ENCODE data around the gene CLTCL1.
"Not testable (repeated sequence)": the region's sequence is repeated elsewhere in the genome, so short reads cannot be mapped to it uniquely, and the experiment has no call there.

The CLTCL1 gene

GRCh38 chr22:19176732-19177131 is 114.8 kb downstream of the CLTCL1 start:
- DNase-seq (ENCODE audit: low read depth in 4 of 4, low spot score in 1 of 4): no peak

- no peak for DNase-seq (ENCODE audit: low read depth in 4 of 4, low spot score in 1 of 4)
Observed at GRCh38 chr22:19176175-19176643, 115.3 kb downstream of the CLTCL1 start.

- DNase-seq (ENCODE audit: low read depth in 4 of 4, low spot score in 1 of 4): no peak
Observed at GRCh38 chr22:19175602-19176174, 115.8 kb downstream of the CLTCL1 start.

GRCh38 chr22:19175026-19175601 is 116.4 kb downstream of the CLTCL1 start:
- no peak for DNase-seq (ENCODE audit: low read depth in 4 of 4, low spot score in 1 of 4)

- DNase-seq (ENCODE audit: low read depth in 4 of 4, low spot score in 1 of 4): no peak
Observed at GRCh38 chr22:19174106-19175025, 117.2 kb downstream of the CLTCL1 start.

GRCh38 chr22:19173047-19174035 is 118.2 kb downstream of the CLTCL1 start:
- no peak for DNase-seq (ENCODE audit: low read depth in 4 of 4, low spot score in 1 of 4)

GRCh38 chr22:19172213-19173046 is 119.1 kb downstream of the CLTCL1 start:
- DNase-seq (ENCODE audit: low read depth in 4 of 4, low spot score in 1 of 4): no peak

- no peak for DNase-seq (ENCODE audit: low read depth in 4 of 4, low spot score in 1 of 4)
Observed at GRCh38 chr22:19169947-19170318, 121.6 kb downstream of the CLTCL1 start.

- DNase-seq (ENCODE audit: low read depth in 4 of 4, low spot score in 1 of 4): no peak
Observed at GRCh38 chr22:19169002-19169946, 122.2 kb downstream of the CLTCL1 start.

GRCh38 chr22:19168088-19168890 is 123.2 kb downstream of the CLTCL1 start:
- DNase-seq (ENCODE audit: low read depth in 4 of 4, low spot score in 1 of 4): no peak

GRCh38 chr22:19167106-19167869 is 124.2 kb downstream of the CLTCL1 start:
- DNase-seq (ENCODE audit: low read depth in 4 of 4, low spot score in 1 of 4): no peak

- no peak for DNase-seq (ENCODE audit: low read depth in 4 of 4, low spot score in 1 of 4)
Observed at GRCh38 chr22:19166421-19166820, 125.1 kb downstream of the CLTCL1 start.

- DNase-seq (ENCODE audit: low read depth in 4 of 4, low spot score in 1 of 4): no peak
Observed at GRCh38 chr22:19164425-19164824, 127.1 kb downstream of the CLTCL1 start.

- not testable (repeated sequence) for DNase-seq (ENCODE audit: low read depth in 4 of 4, low spot score in 1 of 4)
Observed at GRCh38 chr22:19158649-19159048, 132.9 kb downstream of the CLTCL1 start.

- not testable (repeated sequence) for DNase-seq (ENCODE audit: low read depth in 4 of 4, low spot score in 1 of 4)
Observed at GRCh38 chr22:19156109-19156508, 135.4 kb downstream of the CLTCL1 start.

- no peak for DNase-seq (ENCODE audit: low read depth in 4 of 4, low spot score in 1 of 4)
Observed at GRCh38 chr22:19152942-19153883, 138.3 kb downstream of the CLTCL1 start.
